GM18526 (cell line): Measurements from ENCODE around the gene VIPR2.

Source experiments
- POLR2A ChIP-seq: IDR thresholded peaks from 3 replicates; pipeline ENCODE4 v1.6.1; 2011; ENCODE audit not compliant: insufficient read length; ENCODE audit errors: extremely low read depth

VIPR2 gene

GRCh38 chr7:159005618-159006017 lies 139.0 kb downstream of the VIPR2 start:
- no peak for TF ChIP-seq POLR2A

GRCh38 chr7:159004411-159004810 lies 140.3 kb downstream of the VIPR2 start:
- TF ChIP-seq POLR2A: no peak

- TF ChIP-seq POLR2A: no peak
Observed at GRCh38 chr7:159001811-159002210, 142.9 kb downstream of the VIPR2 start.

GRCh38 chr7:159000859-159001435 lies 143.7 kb downstream of the VIPR2 start:
- no peak for TF ChIP-seq POLR2A

- no peak for TF ChIP-seq POLR2A
Observed at GRCh38 chr7:159000070-159000469, 144.6 kb downstream of the VIPR2 start.

- TF ChIP-seq POLR2A: no peak
Observed at GRCh38 chr7:158999496-158999895, 145.2 kb downstream of the VIPR2 start.

GRCh38 chr7:158997471-158997870 lies 147.2 kb downstream of the VIPR2 start:
- TF ChIP-seq POLR2A: no peak

GRCh38 chr7:158997110-158997453 lies 147.6 kb downstream of the VIPR2 start:
- TF ChIP-seq POLR2A: no peak

GRCh38 chr7:158996214-158997109 lies 148.2 kb downstream of the VIPR2 start:
- no peak for TF ChIP-seq POLR2A

GRCh38 chr7:158995514-158995913 lies 149.2 kb downstream of the VIPR2 start:
- TF ChIP-seq POLR2A: no peak

- no peak for TF ChIP-seq POLR2A
Observed at GRCh38 chr7:158994687-158995086, 150.0 kb downstream of the VIPR2 start.

GRCh38 chr7:158993591-158993990 lies 151.1 kb downstream of the VIPR2 start:
- no peak for TF ChIP-seq POLR2A

GRCh38 chr7:158992759-158993158 lies 151.9 kb downstream of the VIPR2 start:
- no peak for TF ChIP-seq POLR2A

GRCh38 chr7:158991824-158992621 lies 152.6 kb downstream of the VIPR2 start:
- TF ChIP-seq POLR2A: no peak

GRCh38 chr7:158988996-158989395 lies 155.7 kb downstream of the VIPR2 start:
- TF ChIP-seq POLR2A: no peak
